A549 (cell line): Measurements from ENCODE around the gene RASSF4. TPM values are rescaled to one million over a fixed set of nuclear protein-coding genes. Genes with fewer than 3 reads are reported as not detected.

ENCODE experiments used
- ATAC-seq, 2 experiments: fragments of 200-7000 bp in 1 of 2; fragments of >200 bp in 1 of 2; cut with Nextera tagmentation in 1 of 2; cut with Tn5 transposase in 1 of 2; 3 replicates each; pipeline versions ENCODE4 v1.8.0 to v1.9.1; 2018 to 2020; ENCODE audit warnings: mild to moderate bottlenecking in 1 of 2, moderate library complexity in 1 of 2
- CTCF ChIA-PET: fragments of 300-600 bp; sonication (Branson Sonifier 250); formaldehyde crosslinking; extraction: SDS; loops from one replicate; lab custom pipeline; 2021; ENCODE audit warnings: antibody characterized with exemption, inconsistent platforms; lab: Yijun Ruan, JAX
- POLR2A ChIA-PET: fragments of 350-600 bp; formaldehyde crosslinking; extraction: SDS; loops from one replicate; lab custom pipeline; 2021; ENCODE audit warnings: antibody characterized with exemption, inconsistent platforms; lab: Yijun Ruan, JAX
- DNase-seq, 2 experiments: peaks; one replicate each; pipeline versions ENCODE4 v3.0.0 to v3.0.0-alpha.2; 2011 to 2016; ENCODE audit warnings: low read depth in 1 of 2, low spot score in 1 of 2
- FAIRE-seq: peaks from 2 replicates; lab custom pipeline; 2011; peaks lifted over from hg19 to GRCh38; lab: Jason Lieb, UNC
- H3K27ac ChIP-seq, 2 experiments: fragments of >200 bp; sonication (Bioruptor Twin); formaldehyde crosslinking; 3 replicates each; pipeline ENCODE4 v1.5.1; 2016 to 2017
- H3K4me1 ChIP-seq: fragments of >200 bp; sonication (Bioruptor Twin); formaldehyde crosslinking; 3 replicates; pipeline ENCODE4 v1.6.1; 2016
- H3K4me2 ChIP-seq: fragments of >200 bp; sonication (Bioruptor Twin); formaldehyde crosslinking; 3 replicates; pipeline ENCODE4 v1.6.1; 2016
- H3K4me3 ChIP-seq: fragments of >200 bp; sonication (Bioruptor Twin); formaldehyde crosslinking; 3 replicates; pipeline ENCODE4 v1.5.1; 2016
- H3K9me3 ChIP-seq: fragments of >200 bp; sonication (Bioruptor Twin); formaldehyde crosslinking; 3 replicates; pipeline ENCODE4 v1.6.1; 2016
- ATOH8 ChIP-seq: fragments of 250-450 bp; sonication (Bioruptor Pico); IDR thresholded peaks from 2 replicates; pipeline ENCODE4 v1.5.0; 2020; ENCODE audit warnings: low read depth, mild to moderate bottlenecking, moderate library complexity
- CBX8 ChIP-seq: fragments of 200-600 bp; sonication (generic); IDR thresholded peaks from 2 replicates; pipeline ENCODE4 v1.6.1; 2016
- CEBPB ChIP-seq, 2 experiments: fragments of >200 bp in 1 of 2; sonication (Bioruptor Twin) in 1 of 2; formaldehyde crosslinking in 1 of 2; IDR thresholded peaks; 2 replicates each; pipeline ENCODE4 v1.6.1; 2012 to 2016
- CHD2 ChIP-seq: fragments of 150-350 bp; IDR thresholded peaks from 2 replicates; pipeline ENCODE4 v1.6.1; 2014; ENCODE audit warnings: low read length; ENCODE audit not compliant: partially characterized antibody
- E2F6 ChIP-seq: IDR thresholded peaks from 2 replicates; pipeline ENCODE4 v1.6.1; 2012; ENCODE audit warnings: low read depth, borderline replicate concordance
- EHF ChIP-seq: fragments of 250-450 bp; sonication (Bioruptor Pico); IDR thresholded peaks from 2 replicates; pipeline ENCODE4 v1.5.0; 2020; ENCODE audit warnings: mild to moderate bottlenecking
- EHMT2 ChIP-seq: fragments of 200-600 bp; sonication (generic); IDR thresholded peaks from 2 replicates; pipeline ENCODE4 v1.6.1; 2016; ENCODE audit warnings: antibody characterized with exemption, low read depth, mild to moderate bottlenecking, moderate library complexity
- GATA3 ChIP-seq: IDR thresholded peaks from 2 replicates; pipeline ENCODE4 v1.6.1; 2012; ENCODE audit warnings: borderline replicate concordance
- HEYL ChIP-seq: fragments of 250-450 bp; sonication (Bioruptor Pico); IDR thresholded peaks from 2 replicates; pipeline ENCODE4 v1.8.0; 2021; ENCODE audit warnings: mild to moderate bottlenecking, moderate library complexity
- HOXA7 ChIP-seq: fragments of 250-450 bp; sonication (Bioruptor Pico); IDR thresholded peaks from 2 replicates; pipeline ENCODE4 v1.5.0; 2020; ENCODE audit warnings: mild to moderate bottlenecking, moderate library complexity
- HOXB5 ChIP-seq: fragments of 250-450 bp; sonication (Bioruptor Pico); IDR thresholded peaks from 2 replicates; pipeline ENCODE4 v1.5.0; 2020; ENCODE audit warnings: mild to moderate bottlenecking, moderate library complexity
- KDM5A ChIP-seq: fragments of 200-600 bp; sonication (generic); IDR thresholded peaks from 2 replicates; pipeline ENCODE4 v1.6.1; 2016; ENCODE audit warnings: antibody characterized with exemption, mild to moderate bottlenecking
- MYC ChIP-seq: IDR thresholded peaks from 2 replicates; pipeline ENCODE4 v1.6.1; 2012; ENCODE audit warnings: mild to moderate bottlenecking, inconsistent platforms, low read length, improper control_type of control experiment, borderline replicate concordance
- NFE2L2 ChIP-seq: fragments of 150-350 bp; conservative IDR thresholded peaks from 2 replicates; pipeline ENCODE4 v1.6.1; 2014; ENCODE audit warnings: low read length
- NPAS2 ChIP-seq: fragments of 250-450 bp; sonication (Bioruptor Pico); IDR thresholded peaks from 2 replicates; pipeline ENCODE4 v1.8.0; 2022; ENCODE audit warnings: mild to moderate bottlenecking, moderate library complexity, borderline replicate concordance
- PHF8 ChIP-seq: fragments of 200-600 bp; sonication (generic); IDR thresholded peaks from 2 replicates; pipeline ENCODE4 v1.6.1; 2016; ENCODE audit warnings: low read depth, mild to moderate bottlenecking, antibody characterized with exemption, moderate library complexity, borderline replicate concordance
- POLR2A ChIP-seq: IDR thresholded peaks from 2 replicates; pipeline ENCODE4 v1.6.1; 2012; ENCODE audit warnings: mild to moderate bottlenecking, low read length
- POLR2AphosphoS2 ChIP-seq: conservative IDR thresholded peaks from 2 replicates; pipeline ENCODE4 v1.6.1; 2012; ENCODE audit warnings: low read length, improper control_type of control experiment, inconsistent platforms
- RAD21 ChIP-seq, 2 experiments: fragments of >200 bp in 1 of 2; sonication (Bioruptor Twin) in 1 of 2; formaldehyde crosslinking in 1 of 2; IDR thresholded peaks in 1 of 2; conservative IDR thresholded peaks in 1 of 2; 2 replicates in 1 of 2; 3 replicates in 1 of 2; pipeline ENCODE4 v1.6.1; 2012 to 2018; ENCODE audit warnings: inconsistent platforms in 1 of 2
- RARB ChIP-seq: fragments of 250-450 bp; sonication (Bioruptor Pico); IDR thresholded peaks from 2 replicates; pipeline ENCODE4 v1.8.0; 2021; ENCODE audit warnings: mild to moderate bottlenecking, moderate library complexity
- RNF2 ChIP-seq: fragments of 200-600 bp; sonication (generic); IDR thresholded peaks from 2 replicates; pipeline ENCODE4 v1.6.1; 2016; ENCODE audit warnings: low read depth, mild to moderate bottlenecking, antibody characterized with exemption, moderate library complexity, borderline replicate concordance
- SMC3 ChIP-seq: fragments of >200 bp; sonication (Bioruptor Twin); formaldehyde crosslinking; IDR thresholded peaks from 3 replicates; pipeline ENCODE4 v1.6.1; 2018; ENCODE audit warnings: inconsistent platforms
- SREBF2 ChIP-seq: fragments of 450-650 bp; IDR thresholded peaks from 2 replicates; pipeline ENCODE4 v1.6.1; 2014; ENCODE audit warnings: mild to moderate bottlenecking, moderate library complexity
- ZC3H11A ChIP-seq: fragments of 450-650 bp; IDR thresholded peaks from 2 replicates; pipeline ENCODE4 v1.6.1; 2014; ENCODE audit warnings: antibody characterized with exemption, mild to moderate bottlenecking
- WGBS: methylation state at CpG from one replicate; pipeline ENCODE4 v1.1.6; 2017; ENCODE audit errors: missing lambda C conversion rate; 5-methylcytosine and 5-hydroxymethylcytosine counted together
- polyA plus RNA-seq, 4 experiments: library from polyadenylated mRNA; depleted of rRNA in 3 of 4; stranded (reverse); fragments of >200 nt; fragmentation: RNase III in 1 of 4; extraction: RNeasy Plus Mini Kit Qiagen cat#74134 plus additional on column Dnase treatment in 1 of 4; gene quantifications; 2 replicates in 3 of 4; 3 replicates in 1 of 4; pipeline ENCODE4 v1.2.3, GENCODE V29; 2011 to 2017
- TF ChIP-seq, protein P1 (sequence below): fragments of >200 bp; sonication (Bioruptor Twin); formaldehyde crosslinking; IDR thresholded peaks from 3 replicates; pipeline ENCODE4 v1.5.1; 2016

Gene RASSF4
- polyA plus RNA-seq, 2 of the 4 experiments (the other 2 are of a cell fraction), result 1.9 to 2.2 TPM

GRCh38 chr10:44932517-44933450 is 26.8 kb upstream of the RASSF4 start:
- Histone ChIP-seq H3K4me1 (no peaks in the 10 kb centered on the region), H3K4me3 (no peak overlapping the region), H3K4me2 (no peak overlapping the region), H3K9me3 (no peaks in the 10 kb centered on the region), H3K27ac (no peak overlapping the region)
- DNase-seq (peak; percentile 36 to 71), FAIRE-seq (no peak), ATAC-seq (peak; percentile 92 to 98)
- no peak for TF ChIP-seq E2F6
- peak; percentile 84 to 90 for TF ChIP-seq RAD21 (conservative IDR thresholded peaks at IDR 0.05 in 1 of 2, IDR thresholded peaks at IDR 0.05 in 1 of 2)
- TF ChIP-seq SMC3, result peak; percentile 76
- TF ChIP-seq EHMT2, result no peak
- TF ChIP-seq HOXA7, result no peak
- TF ChIP-seq, protein P1, sequence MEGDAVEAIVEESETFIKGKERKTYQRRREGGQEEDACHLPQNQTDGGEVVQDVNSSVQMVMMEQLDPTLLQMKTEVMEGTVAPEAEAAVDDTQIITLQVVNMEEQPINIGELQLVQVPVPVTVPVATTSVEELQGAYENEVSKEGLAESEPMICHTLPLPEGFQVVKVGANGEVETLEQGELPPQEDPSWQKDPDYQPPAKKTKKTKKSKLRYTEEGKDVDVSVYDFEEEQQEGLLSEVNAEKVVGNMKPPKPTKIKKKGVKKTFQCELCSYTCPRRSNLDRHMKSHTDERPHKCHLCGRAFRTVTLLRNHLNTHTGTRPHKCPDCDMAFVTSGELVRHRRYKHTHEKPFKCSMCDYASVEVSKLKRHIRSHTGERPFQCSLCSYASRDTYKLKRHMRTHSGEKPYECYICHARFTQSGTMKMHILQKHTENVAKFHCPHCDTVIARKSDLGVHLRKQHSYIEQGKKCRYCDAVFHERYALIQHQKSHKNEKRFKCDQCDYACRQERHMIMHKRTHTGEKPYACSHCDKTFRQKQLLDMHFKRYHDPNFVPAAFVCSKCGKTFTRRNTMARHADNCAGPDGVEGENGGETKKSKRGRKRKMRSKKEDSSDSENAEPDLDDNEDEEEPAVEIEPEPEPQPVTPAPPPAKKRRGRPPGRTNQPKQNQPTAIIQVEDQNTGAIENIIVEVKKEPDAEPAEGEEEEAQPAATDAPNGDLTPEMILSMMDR, result peak; percentile 73
- TF ChIP-seq MYC, result peak; percentile 49; the same call in 1 of the 2 replicates
- no peak for TF ChIP-seq NFE2L2
- no peak for TF ChIP-seq HEYL
- TF ChIP-seq ATOH8 (CRISPR knock-in tag), result no peak
- ChIA-PET POLR2A (no interaction called here), CTCF (interaction anchor here (0.6 to 4.4 kb wide), 29 partner anchors 8 to 1283 kb away, joined by 3 to 69 read pairs (median 4); partner anchors contain the start of genes DEPP1 and TMEM72)
- 53% methylated on average over 6 of the region's 10 CpGs for WGBS

DNA sequence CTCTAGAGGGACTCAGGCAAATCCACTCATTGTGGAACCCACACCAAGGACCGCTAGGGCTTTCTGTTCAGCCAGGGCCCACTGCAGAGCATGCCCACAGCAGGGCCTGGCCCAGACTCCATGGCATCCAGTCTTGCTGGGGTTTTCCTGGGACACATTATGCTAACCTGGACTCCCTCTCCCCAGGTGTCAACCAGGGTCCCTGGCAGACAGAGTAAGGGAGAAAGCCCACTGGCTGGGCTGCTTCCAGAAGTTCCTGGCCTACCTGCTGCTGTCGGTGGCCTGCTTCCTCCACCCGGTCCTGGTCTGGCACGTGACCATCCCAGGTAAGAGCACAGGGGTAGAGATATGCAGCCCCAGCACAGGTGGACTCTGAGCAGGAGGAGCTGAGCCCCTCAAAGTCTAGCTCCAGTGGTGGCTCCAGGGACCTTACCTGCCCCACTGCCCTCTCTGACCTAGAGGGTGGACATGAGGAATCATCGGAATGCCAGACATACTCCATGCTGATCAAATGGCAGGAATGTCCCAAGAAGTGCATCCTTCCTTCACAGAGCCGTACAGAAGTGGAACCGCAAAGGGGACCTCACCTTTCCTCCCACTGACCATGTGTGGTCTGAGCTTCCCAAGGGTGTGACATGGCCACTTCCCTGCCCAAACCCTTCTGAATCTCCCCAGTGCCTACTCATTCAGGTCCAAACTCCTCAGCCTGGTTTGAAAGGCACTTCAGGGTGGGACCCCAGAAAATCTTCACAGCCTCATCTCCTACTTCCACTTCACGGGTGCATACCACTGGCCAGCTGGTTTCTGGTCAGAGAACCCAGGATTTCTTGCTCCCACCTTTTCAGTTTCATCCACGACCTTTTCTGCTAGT is 25.9 kb upstream of the RASSF4 start:
- no peak for TF ChIP-seq GATA3
- no peak for TF ChIP-seq EHMT2
- TF ChIP-seq CHD2, result no peak
- no peak for TF ChIP-seq PHF8
- no peak for TF ChIP-seq CBX8
- no peak for TF ChIP-seq RNF2
- TF ChIP-seq NPAS2 (CRISPR knock-in tag), result no peak
- TF ChIP-seq ZC3H11A, result no peak
- TF ChIP-seq EHF (CRISPR knock-in tag), result no peak
- TF ChIP-seq KDM5A, result no peak
- TF ChIP-seq HOXB5 (CRISPR knock-in tag), result no peak
- no peak for TF ChIP-seq RARB
- TF ChIP-seq SREBF2, result no peak
- TF ChIP-seq POLR2A, result no peak
- TF ChIP-seq POLR2AphosphoS2, result no peak
- TF ChIP-seq CEBPB (IDR thresholded peaks at IDR 0.05), result no peak
- TF ChIP-seq, all 56 proteins: peak for 0
- no peak overlapping the region for H3K4me3 ChIP-seq
- 51% methylated on average over 8 of the region's 9 CpGs for WGBS
- ChIA-PET CTCF (interaction anchor here (0.6 to 4.4 kb wide), 23 partner anchors 8 to 502 kb away, joined by 3 to 69 read pairs (median 7); partner anchors contain the start of gene DEPP1), POLR2A (no interaction called here)
- H3K27ac ChIP-seq, result no peak overlapping the region
- no peak for FAIRE-seq
- no peaks in the 10 kb centered on the region for H3K4me1 ChIP-seq
- no peak overlapping the region for H3K4me2 ChIP-seq
- ATAC-seq, result no peak
- H3K9me3 ChIP-seq, result no peaks in the 10 kb centered on the region
- DNase-seq, result no peak
